A549 (cell line): Measurements from ENCODE around the gene TNFAIP3. TPM values are rescaled to one million over a fixed set of nuclear protein-coding genes. Genes with fewer than 3 reads are reported as not detected.

ENCODE experiments used
- ATAC-seq, 2 experiments: fragments of 200-7000 bp in 1 of 2; fragments of >200 bp in 1 of 2; cut with Nextera tagmentation in 1 of 2; cut with Tn5 transposase in 1 of 2; 3 replicates each; pipeline versions ENCODE4 v1.8.0 to v1.9.1; 2018 to 2020; ENCODE audit warnings: mild to moderate bottlenecking in 1 of 2, moderate library complexity in 1 of 2
- CTCF ChIA-PET: fragments of 300-600 bp; sonication (Branson Sonifier 250); formaldehyde crosslinking; extraction: SDS; loops from one replicate; lab custom pipeline; 2021; ENCODE audit warnings: antibody characterized with exemption, inconsistent platforms; lab: Yijun Ruan, JAX
- POLR2A ChIA-PET: fragments of 350-600 bp; formaldehyde crosslinking; extraction: SDS; loops from one replicate; lab custom pipeline; 2021; ENCODE audit warnings: antibody characterized with exemption, inconsistent platforms; lab: Yijun Ruan, JAX
- DNase-seq, 2 experiments: peaks; one replicate each; pipeline versions ENCODE4 v3.0.0 to v3.0.0-alpha.2; 2011 to 2016; ENCODE audit warnings: low read depth in 1 of 2, low spot score in 1 of 2
- FAIRE-seq: peaks from 2 replicates; lab custom pipeline; 2011; peaks lifted over from hg19 to GRCh38; lab: Jason Lieb, UNC
- H3K27ac ChIP-seq, 2 experiments: fragments of >200 bp; sonication (Bioruptor Twin); formaldehyde crosslinking; 3 replicates each; pipeline ENCODE4 v1.5.1; 2016 to 2017
- H3K4me1 ChIP-seq: fragments of >200 bp; sonication (Bioruptor Twin); formaldehyde crosslinking; 3 replicates; pipeline ENCODE4 v1.6.1; 2016
- H3K4me2 ChIP-seq: fragments of >200 bp; sonication (Bioruptor Twin); formaldehyde crosslinking; 3 replicates; pipeline ENCODE4 v1.6.1; 2016
- H3K4me3 ChIP-seq: fragments of >200 bp; sonication (Bioruptor Twin); formaldehyde crosslinking; 3 replicates; pipeline ENCODE4 v1.5.1; 2016
- H3K9me3 ChIP-seq: fragments of >200 bp; sonication (Bioruptor Twin); formaldehyde crosslinking; 3 replicates; pipeline ENCODE4 v1.6.1; 2016
- BCL3 ChIP-seq: fragments of >200 bp; sonication (Bioruptor Twin); formaldehyde crosslinking; IDR thresholded peaks from 3 replicates; pipeline ENCODE4 v1.6.1; 2016
- CBX2 ChIP-seq: fragments of 200-600 bp; sonication (generic); IDR thresholded peaks from 2 replicates; pipeline ENCODE4 v1.6.1; 2016; ENCODE audit warnings: low read depth, mild to moderate bottlenecking, borderline replicate concordance
- CHD2 ChIP-seq: fragments of 150-350 bp; IDR thresholded peaks from 2 replicates; pipeline ENCODE4 v1.6.1; 2014; ENCODE audit warnings: low read length; ENCODE audit not compliant: partially characterized antibody
- CHD4 ChIP-seq: fragments of 200-600 bp; sonication (generic); IDR thresholded peaks from 2 replicates; pipeline ENCODE4 v1.6.1; 2016; ENCODE audit warnings: antibody characterized with exemption, mild to moderate bottlenecking, borderline replicate concordance
- E2F6 ChIP-seq: IDR thresholded peaks from 2 replicates; pipeline ENCODE4 v1.6.1; 2012; ENCODE audit warnings: low read depth, borderline replicate concordance
- FOXS1 ChIP-seq: fragments of 250-450 bp; sonication (Bioruptor Pico); IDR thresholded peaks from 2 replicates; pipeline ENCODE4 v1.5.0; 2020; ENCODE audit warnings: mild to moderate bottlenecking, moderate library complexity
- HEYL ChIP-seq: fragments of 250-450 bp; sonication (Bioruptor Pico); IDR thresholded peaks from 2 replicates; pipeline ENCODE4 v1.8.0; 2021; ENCODE audit warnings: mild to moderate bottlenecking, moderate library complexity
- HOXA7 ChIP-seq: fragments of 250-450 bp; sonication (Bioruptor Pico); IDR thresholded peaks from 2 replicates; pipeline ENCODE4 v1.5.0; 2020; ENCODE audit warnings: mild to moderate bottlenecking, moderate library complexity
- KDM5A ChIP-seq: fragments of 200-600 bp; sonication (generic); IDR thresholded peaks from 2 replicates; pipeline ENCODE4 v1.6.1; 2016; ENCODE audit warnings: antibody characterized with exemption, mild to moderate bottlenecking
- MAX ChIP-seq: IDR thresholded peaks from 2 replicates; pipeline ENCODE4 v1.6.1; 2012
- MAZ ChIP-seq: fragments of 150-350 bp; IDR thresholded peaks from 2 replicates; pipeline ENCODE4 v1.6.1; 2014; ENCODE audit warnings: antibody characterized with exemption, low read depth, low read length, borderline replicate concordance
- POLR2AphosphoS2 ChIP-seq: conservative IDR thresholded peaks from 2 replicates; pipeline ENCODE4 v1.6.1; 2012; ENCODE audit warnings: low read length, improper control_type of control experiment, inconsistent platforms
- RARB ChIP-seq: fragments of 250-450 bp; sonication (Bioruptor Pico); IDR thresholded peaks from 2 replicates; pipeline ENCODE4 v1.8.0; 2021; ENCODE audit warnings: mild to moderate bottlenecking, moderate library complexity
- REST ChIP-seq: fragments of 200-600 bp; sonication (generic); IDR thresholded peaks from 2 replicates; pipeline ENCODE4 v1.6.1; 2016; ENCODE audit warnings: antibody characterized with exemption, mild to moderate bottlenecking, moderate library complexity
- RNF2 ChIP-seq: fragments of 200-600 bp; sonication (generic); IDR thresholded peaks from 2 replicates; pipeline ENCODE4 v1.6.1; 2016; ENCODE audit warnings: low read depth, mild to moderate bottlenecking, antibody characterized with exemption, moderate library complexity, borderline replicate concordance
- SMC3 ChIP-seq: fragments of >200 bp; sonication (Bioruptor Twin); formaldehyde crosslinking; IDR thresholded peaks from 3 replicates; pipeline ENCODE4 v1.6.1; 2018; ENCODE audit warnings: inconsistent platforms
- USF2 ChIP-seq: fragments of 450-650 bp; IDR thresholded peaks from 2 replicates; pipeline ENCODE4 v1.6.1; 2014; ENCODE audit warnings: antibody characterized with exemption
- WGBS: methylation state at CpG from one replicate; pipeline ENCODE4 v1.1.6; 2017; ENCODE audit errors: missing lambda C conversion rate; 5-methylcytosine and 5-hydroxymethylcytosine counted together
- polyA plus RNA-seq, 4 experiments: library from polyadenylated mRNA; depleted of rRNA in 3 of 4; stranded (reverse); fragments of >200 nt; fragmentation: RNase III in 1 of 4; extraction: RNeasy Plus Mini Kit Qiagen cat#74134 plus additional on column Dnase treatment in 1 of 4; gene quantifications; 2 replicates in 3 of 4; 3 replicates in 1 of 4; pipeline ENCODE4 v1.2.3, GENCODE V29; 2011 to 2017

The TNFAIP3 gene
- polyA plus RNA-seq, 2 of the 4 experiments (the other 2 are of a cell fraction) = 2.7 to 8.5 TPM

- no peak for ATAC-seq
- Histone ChIP-seq H3K9me3 (no peaks in the 10 kb centered on the region), H3K4me1 (peaks cover 5% of the 10 kb centered on the region), H3K4me3 (no peak overlapping the region), H3K27ac (no peak overlapping the region), H3K4me2 (no peak overlapping the region)
- 80% methylated on average over 3 of the region's 3 CpGs for WGBS
- no peak for FAIRE-seq
- no peak for TF ChIP-seq FOXS1 (CRISPR knock-in tag)
- no peak for TF ChIP-seq RARB (CRISPR knock-in tag)
- no peak for TF ChIP-seq HEYL (CRISPR knock-in tag)
- no peak for TF ChIP-seq MAZ
- TF ChIP-seq KDM5A = no peak
- no peak for TF ChIP-seq REST
- no peak for TF ChIP-seq HOXA7 (CRISPR knock-in tag)
- no peak for TF ChIP-seq MAX
- no peak for DNase-seq
- POLR2A ChIA-PET = no interaction called here
- CTCF ChIA-PET = interaction anchor here (0.8 kb wide), 1 partner anchor 114 kb away, joined by 3 read pairs; no protein-coding TSS in a partner anchor
Measured at GRCh38 chr6:137861550-137862337, 5.3 kb upstream of the TNFAIP3 start.

GRCh38 chr6:137862419-137863090 lies 4.5 kb upstream of the TNFAIP3 start:
- ChIA-PET CTCF (no interaction called here), POLR2A (no interaction called here)
- Histone ChIP-seq H3K27ac (no peak overlapping the region), H3K9me3 (no peaks in the 10 kb centered on the region), H3K4me3 (no peak overlapping the region), H3K4me1 (peaks cover 5% of the 10 kb centered on the region), H3K4me2 (no peak overlapping the region)
- DNase-seq (no peak), ATAC-seq (no peak), FAIRE-seq (no peak)
- TF ChIP-seq SMC3 (no peak), E2F6 (no peak), RNF2 (no peak), CBX2 (no peak), BCL3 (no peak), USF2 (no peak), CHD4 (no peak), HEYL (CRISPR knock-in tag) (no peak), KDM5A (no peak), POLR2AphosphoS2 (no peak), CHD2 (no peak)
- 62% methylated on average over 5 of the region's 5 CpGs for WGBS
